Endothelial cell of umbilical vein (primary cell): ENCODE results near the gene FCN2. TPM values are rescaled to one million over a fixed set of nuclear protein-coding genes. Genes with fewer than 3 reads are reported as not detected.

Experiments
- BruUV-seq: library from RNA; stranded (reverse); fragments of 400-500 nt; replicated peaks from 2 replicates; lab custom pipeline; 2021; lab: Mats Ljungman, UMichigan
- CTCF ChIA-PET: fragments of 300-600, 350-600 bp; sonication (Branson Sonifier 250); formaldehyde crosslinking; loops from one replicate; lab custom pipeline; 2021; ENCODE audit warnings: antibody characterized with exemption, inconsistent platforms; lab: Charles Lee
- POLR2A ChIA-PET: fragments of 300-600, 350-600 bp; sonication (Branson Sonifier 250); formaldehyde crosslinking; loops from one replicate; lab custom pipeline; 2021; ENCODE audit warnings: antibody characterized with exemption, inconsistent platforms; lab: Charles Lee
- DNase-seq: peaks from one replicate; pipeline ENCODE4 v3.0.0-alpha.2; 2011; ENCODE audit warnings: low read depth, low spot score
- FAIRE-seq: peaks from 2 replicates; lab custom pipeline; 2011; peaks lifted over from hg19 to GRCh38; lab: Jason Lieb, UNC
- H2AFZ ChIP-seq: 2 replicates; pipeline ENCODE4 v1.6.0; 2012; ENCODE audit warnings: low read depth, low read length, control low read depth, inconsistent platforms
- H3K27ac ChIP-seq: 2 replicates; pipeline ENCODE4 v1.5.1; 2011; ENCODE audit warnings: low read depth, mild to moderate bottlenecking, control low read depth, low read length, moderate library complexity; ENCODE audit not compliant: insufficient read depth
- H3K27me3 ChIP-seq, 2 experiments: 2 replicates each; pipeline versions ENCODE4 v1.6.0 to v1.6.1; 2011; ENCODE audit warnings: low read length in 2 of 2, mixed read lengths in 1 of 2; ENCODE audit not compliant: control insufficient read depth in 2 of 2, insufficient read depth in 2 of 2
- H3K36me3 ChIP-seq, 2 experiments: 2 replicates in 1 of 2; 3 replicates in 1 of 2; pipeline ENCODE4 v1.5.1; 2011; ENCODE audit warnings: low read length in 2 of 2, mild to moderate bottlenecking in 1 of 2, moderate library complexity in 1 of 2; ENCODE audit not compliant: control insufficient read depth in 2 of 2, insufficient read depth in 2 of 2; ENCODE audit errors: extremely low read depth in 1 of 2
- H3K4me1 ChIP-seq: 3 replicates; pipeline ENCODE4 v1.5.1; 2011; ENCODE audit warnings: mild to moderate bottlenecking, low read length; ENCODE audit not compliant: control insufficient read depth, insufficient read depth; ENCODE audit errors: extremely low read depth
- H3K4me2 ChIP-seq: 2 replicates; pipeline ENCODE4 v1.6.1; 2011; ENCODE audit warnings: low read length, control low read depth, mixed read lengths; ENCODE audit not compliant: insufficient read depth
- H3K4me3 ChIP-seq, 3 experiments: fragments of 200-600 bp in 1 of 3; sonication (generic), shearing (Covaris generic) in 1 of 3; replicated peaks in 1 of 3; 2 replicates each; pipeline ENCODE4 v1.5.1; 2011 to 2016; ENCODE audit warnings: control low read depth in 3 of 3, low read length in 3 of 3, mild to moderate bottlenecking in 2 of 3, inconsistent platforms in 1 of 3, low read depth in 1 of 3, moderate library complexity in 1 of 3; ENCODE audit not compliant: insufficient read depth in 1 of 3
- H3K79me2 ChIP-seq: 2 replicates; pipeline ENCODE4 v1.6.0; 2012; ENCODE audit warnings: low read length, inconsistent platforms; ENCODE audit not compliant: control insufficient read depth, insufficient read depth
- H3K9ac ChIP-seq: replicated peaks from 2 replicates; pipeline ENCODE3; 2011; ENCODE audit warnings: low read length, control low read depth; ENCODE audit not compliant: insufficient read depth; ENCODE audit errors: extremely low read depth
- H3K9me1 ChIP-seq: replicated peaks from 3 replicates; pipeline ENCODE4 v1.6.0; 2011; ENCODE audit warnings: mild to moderate bottlenecking, low read length; ENCODE audit not compliant: control insufficient read depth, insufficient read depth; ENCODE audit errors: extremely low read depth
- H3K9me3 ChIP-seq: replicated peaks from 2 replicates; pipeline ENCODE4 v1.5.1; 2012; ENCODE audit warnings: low read length, inconsistent platforms; ENCODE audit not compliant: control insufficient read depth, insufficient read depth
- H4K20me1 ChIP-seq: replicated peaks from 2 replicates; pipeline ENCODE3; 2011; ENCODE audit warnings: mild to moderate bottlenecking, low read length; ENCODE audit not compliant: control insufficient read depth, insufficient read depth; ENCODE audit errors: extremely low read depth
- EZH2 ChIP-seq: IDR thresholded peaks from 2 replicates; pipeline ENCODE4 v1.6.1; 2012; ENCODE audit warnings: borderline replicate concordance, low read depth, mild to moderate bottlenecking, moderate library complexity, low read length, inconsistent platforms; ENCODE audit not compliant: severe bottlenecking
- FOS ChIP-seq: IDR thresholded peaks from 2 replicates; pipeline ENCODE4 v1.6.1; 2011; ENCODE audit warnings: mild to moderate bottlenecking, low read length, moderate library complexity, borderline replicate concordance; ENCODE audit not compliant: insufficient read depth
- GATA2 ChIP-seq: IDR thresholded peaks from 2 replicates; pipeline ENCODE4 v1.7.0; 2011; ENCODE audit warnings: low read depth, mild to moderate bottlenecking, moderate library complexity, mixed read lengths, low read length; ENCODE audit not compliant: insufficient read length, insufficient read depth
- JUN ChIP-seq: IDR thresholded peaks from 2 replicates; pipeline ENCODE4 v1.6.1; 2011; ENCODE audit warnings: borderline replicate concordance, low read depth; ENCODE audit not compliant: insufficient read length, insufficient read depth
- MYC ChIP-seq: IDR thresholded peaks from one replicate; pipeline ENCODE4 v1.6.1; 2011; ENCODE audit warnings: mild to moderate bottlenecking, low read depth, low read length
- POLR2A ChIP-seq: IDR thresholded peaks from 2 replicates; pipeline ENCODE4 v1.6.1; 2012; ENCODE audit warnings: low read depth, mild to moderate bottlenecking, control low read depth, low read length
- POLR2AphosphoS5 ChIP-seq: IDR thresholded peaks from 2 replicates; pipeline ENCODE4 v1.6.1; 2012; ENCODE audit warnings: low read depth, mild to moderate bottlenecking, control low read depth, low read length, moderate library complexity; ENCODE audit not compliant: insufficient read depth
- dilution Hi-C: fragments of 300-500 bp; cut with MboI; formaldehyde crosslinking; loops from one replicate; pipeline ENCODE4 v1.15.0; 2019; ENCODE audit warnings: low sequenced_read_pairs; ENCODE audit not compliant: extremely low pct_ligation_motif_present
- intact Hi-C: fragments of 100-400 bp; cut with micrococcal nuclease; formaldehyde crosslinking; loops from one replicate; pipeline ENCODE4 v1.10.0; 2022
- polyA plus RNA-seq, 4 experiments: library from polyadenylated mRNA; depleted of rRNA in 3 of 4; stranded (reverse) in 3 of 4; unstranded in 1 of 4; fragments of >200 nt; gene quantifications; 2 replicates each; pipeline versions ENCODE4 v1.2.1 to v1.2.3, GENCODE V29; 2011 to 2012; ENCODE audit warnings: missing spikeins in 1 of 4
- total RNA-seq: library from RNA; stranded (reverse); gene quantifications from 2 replicates; pipeline ENCODE4 v1.2.3, GENCODE V29; 2021
- TF ChIP-seq, protein P1 (sequence below), 2 donors: IDR thresholded peaks; 1 replicate in 1 of 2; 2 replicates in 1 of 2; pipeline ENCODE4 v1.5.1; 2011; ENCODE audit warnings: low read length in 2 of 2, mild to moderate bottlenecking in 2 of 2, moderate library complexity in 2 of 2, control low read depth in 1 of 2, inconsistent platforms in 1 of 2, low read depth in 1 of 2; ENCODE audit not compliant: insufficient read depth in 1 of 2; ENCODE audit errors: extremely low read depth in 1 of 2
- TF ChIP-seq, protein P2 (sequence below): IDR thresholded peaks from 2 replicates; pipeline ENCODE4 v1.6.1; 2011; ENCODE audit not compliant: insufficient read depth, insufficient read length

The FCN2 gene
- total and polyA plus RNA-seq, 2 donors (not counting 3 experiments of a cell fraction or from before 2014, with no cell fraction given): not detected

DNA sequence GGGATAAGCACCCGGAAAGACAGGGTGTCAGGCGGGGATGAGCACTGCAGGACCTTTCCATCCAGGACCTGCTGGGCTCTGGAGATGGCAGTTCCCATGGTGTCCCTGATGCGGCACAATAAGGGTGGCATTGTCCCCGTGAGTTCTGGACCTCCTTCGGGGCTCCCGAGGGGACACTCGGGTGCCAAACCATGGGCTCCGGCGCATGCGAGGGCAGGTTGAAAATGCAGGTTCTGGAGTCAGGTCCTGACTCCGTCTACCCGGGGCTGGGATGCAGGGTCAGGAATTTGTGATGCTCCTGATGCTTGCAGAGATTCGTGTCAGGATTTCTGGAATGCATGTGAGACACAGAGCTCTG, 682 bp downstream of the FCN2 start:
- no peak overlapping the region for H3K9ac ChIP-seq
- intact Hi-C loops: no loop called here

DNA sequence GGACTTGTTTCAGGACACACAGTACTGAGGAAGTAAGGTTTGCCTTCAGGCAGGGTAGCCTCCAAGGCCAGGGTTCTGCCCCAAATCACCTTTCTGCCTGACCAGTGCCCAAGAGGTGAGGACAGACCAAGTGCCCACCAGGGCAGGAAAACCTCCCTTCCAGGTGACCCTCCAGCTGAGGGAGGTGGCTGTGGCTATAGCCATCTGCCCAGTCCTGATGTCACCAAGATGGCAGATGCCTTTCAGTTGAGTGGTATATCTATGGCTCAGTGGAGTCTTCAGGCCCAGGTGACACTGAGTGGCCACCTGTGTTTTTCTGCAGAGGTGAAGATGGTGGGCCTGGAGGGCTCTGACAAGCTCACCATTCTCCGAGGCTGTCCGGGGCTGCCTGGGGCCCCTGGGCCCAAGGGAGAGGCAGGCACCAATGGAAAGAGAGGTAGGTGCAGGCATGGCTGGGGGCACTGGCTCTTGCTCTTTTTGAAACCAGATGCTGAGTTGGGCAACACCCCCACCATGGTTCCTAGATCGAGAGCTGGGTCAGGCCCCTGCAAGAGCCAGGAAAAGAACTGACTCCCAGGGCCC, 1.7 kb downstream of the FCN2 start:
- ChIA-PET POLR2A (no interaction called here), CTCF (no interaction called here)
- intact Hi-C loops (no loop called here), dilution Hi-C loops (no loop called here)
- no peak overlapping the region for H3K27ac ChIP-seq
- TF ChIP-seq FOS: no peak
- TF ChIP-seq, protein P1, sequence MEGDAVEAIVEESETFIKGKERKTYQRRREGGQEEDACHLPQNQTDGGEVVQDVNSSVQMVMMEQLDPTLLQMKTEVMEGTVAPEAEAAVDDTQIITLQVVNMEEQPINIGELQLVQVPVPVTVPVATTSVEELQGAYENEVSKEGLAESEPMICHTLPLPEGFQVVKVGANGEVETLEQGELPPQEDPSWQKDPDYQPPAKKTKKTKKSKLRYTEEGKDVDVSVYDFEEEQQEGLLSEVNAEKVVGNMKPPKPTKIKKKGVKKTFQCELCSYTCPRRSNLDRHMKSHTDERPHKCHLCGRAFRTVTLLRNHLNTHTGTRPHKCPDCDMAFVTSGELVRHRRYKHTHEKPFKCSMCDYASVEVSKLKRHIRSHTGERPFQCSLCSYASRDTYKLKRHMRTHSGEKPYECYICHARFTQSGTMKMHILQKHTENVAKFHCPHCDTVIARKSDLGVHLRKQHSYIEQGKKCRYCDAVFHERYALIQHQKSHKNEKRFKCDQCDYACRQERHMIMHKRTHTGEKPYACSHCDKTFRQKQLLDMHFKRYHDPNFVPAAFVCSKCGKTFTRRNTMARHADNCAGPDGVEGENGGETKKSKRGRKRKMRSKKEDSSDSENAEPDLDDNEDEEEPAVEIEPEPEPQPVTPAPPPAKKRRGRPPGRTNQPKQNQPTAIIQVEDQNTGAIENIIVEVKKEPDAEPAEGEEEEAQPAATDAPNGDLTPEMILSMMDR (IDR thresholded peaks at IDR 0.05; ENCODE audit: extremely low read depth in 1 of 2, insufficient read depth in 1 of 2, low read depth in 1 of 2, low read length in 2 of 2): no peak
- TF ChIP-seq, protein P2, sequence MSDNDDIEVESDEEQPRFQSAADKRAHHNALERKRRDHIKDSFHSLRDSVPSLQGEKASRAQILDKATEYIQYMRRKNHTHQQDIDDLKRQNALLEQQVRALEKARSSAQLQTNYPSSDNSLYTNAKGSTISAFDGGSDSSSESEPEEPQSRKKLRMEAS: no peak
- TF ChIP-seq MYC: no peak
- TF ChIP-seq GATA2: no peak
- TF ChIP-seq EZH2: no peak
- no peak for TF ChIP-seq JUN
- no peak for TF ChIP-seq POLR2AphosphoS5
- TF ChIP-seq POLR2A: no peak
- DNase-seq: no peak
- no peak overlapping the region for H3K4me3 ChIP-seq
- no peaks in the 10 kb centered on the region for H4K20me1 ChIP-seq
- no peak overlapping the region for H3K4me2 ChIP-seq
- BruUV-seq: no TSS peak
- no peaks in the 10 kb centered on the region for H3K79me2 ChIP-seq
- H3K36me3 ChIP-seq: no peaks in the 10 kb centered on the region
- no peak overlapping the region for H2AFZ ChIP-seq
- FAIRE-seq: no peak
- H3K9ac ChIP-seq: no peak overlapping the region
- H3K27me3 ChIP-seq: no peaks in the 10 kb centered on the region
- H3K4me1 ChIP-seq: no peaks in the 10 kb centered on the region
- no peaks in the 10 kb centered on the region for H3K9me3 ChIP-seq
- H3K9me1 ChIP-seq: no peaks in the 10 kb centered on the region

More for the DNA sequence above, 682 bp downstream of the FCN2 start:
- Histone ChIP-seq H3K27me3 (no peaks in the 10 kb centered on the region), H3K9me1 (no peaks in the 10 kb centered on the region), H3K27ac (no peak overlapping the region), H4K20me1 (no peaks in the 10 kb centered on the region), H3K4me2 (no peak overlapping the region), H3K36me3 (no peaks in the 10 kb centered on the region), H3K4me1 (no peaks in the 10 kb centered on the region), H3K79me2 (no peaks in the 10 kb centered on the region), H2AFZ (no peak overlapping the region), H3K9me3 (no peaks in the 10 kb centered on the region), H3K4me3 (no peak overlapping the region)
- ChIA-PET POLR2A (no interaction called here), CTCF (no interaction called here)
- FAIRE-seq (no peak), DNase-seq (no peak)
- dilution Hi-C loops: no loop called here
- no TSS peak for BruUV-seq
- TF ChIP-seq POLR2AphosphoS5: no peak
- no peak for TF ChIP-seq EZH2
- no peak for TF ChIP-seq FOS
- TF ChIP-seq, protein P1 (IDR thresholded peaks at IDR 0.05; ENCODE audit: extremely low read depth in 1 of 2, insufficient read depth in 1 of 2, low read depth in 1 of 2, low read length in 2 of 2): no peak
- TF ChIP-seq GATA2: no peak
- no peak for TF ChIP-seq MYC
